ENCODE data around the gene PCDH7.

Gene PCDH7

DNA sequence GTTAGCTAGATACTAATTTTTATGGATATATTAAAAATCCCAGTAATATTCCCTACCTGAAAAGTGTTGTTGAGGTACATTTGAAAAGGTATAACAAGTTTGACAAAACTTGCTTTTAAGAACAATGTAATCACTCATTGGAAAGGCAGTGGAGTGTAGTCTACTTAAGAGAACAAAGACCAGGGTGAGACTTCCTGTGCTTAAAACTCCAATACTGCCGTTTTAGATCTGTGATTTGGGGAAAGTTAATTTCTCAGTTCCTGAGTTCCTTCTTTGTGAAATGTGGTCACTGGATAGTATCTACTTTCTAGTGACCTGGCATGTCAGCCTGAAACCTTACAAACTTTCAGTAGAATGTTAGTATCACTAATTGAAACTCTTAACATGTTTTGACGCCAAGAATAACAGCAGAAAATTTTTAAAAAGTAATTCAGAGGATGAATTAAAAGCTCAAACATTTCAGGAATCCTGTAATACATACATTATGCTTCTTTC is 56.8 kb downstream of the PCDH7 start:
- TF ChIP-seq, protein P1, sequence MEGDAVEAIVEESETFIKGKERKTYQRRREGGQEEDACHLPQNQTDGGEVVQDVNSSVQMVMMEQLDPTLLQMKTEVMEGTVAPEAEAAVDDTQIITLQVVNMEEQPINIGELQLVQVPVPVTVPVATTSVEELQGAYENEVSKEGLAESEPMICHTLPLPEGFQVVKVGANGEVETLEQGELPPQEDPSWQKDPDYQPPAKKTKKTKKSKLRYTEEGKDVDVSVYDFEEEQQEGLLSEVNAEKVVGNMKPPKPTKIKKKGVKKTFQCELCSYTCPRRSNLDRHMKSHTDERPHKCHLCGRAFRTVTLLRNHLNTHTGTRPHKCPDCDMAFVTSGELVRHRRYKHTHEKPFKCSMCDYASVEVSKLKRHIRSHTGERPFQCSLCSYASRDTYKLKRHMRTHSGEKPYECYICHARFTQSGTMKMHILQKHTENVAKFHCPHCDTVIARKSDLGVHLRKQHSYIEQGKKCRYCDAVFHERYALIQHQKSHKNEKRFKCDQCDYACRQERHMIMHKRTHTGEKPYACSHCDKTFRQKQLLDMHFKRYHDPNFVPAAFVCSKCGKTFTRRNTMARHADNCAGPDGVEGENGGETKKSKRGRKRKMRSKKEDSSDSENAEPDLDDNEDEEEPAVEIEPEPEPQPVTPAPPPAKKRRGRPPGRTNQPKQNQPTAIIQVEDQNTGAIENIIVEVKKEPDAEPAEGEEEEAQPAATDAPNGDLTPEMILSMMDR (IDR thresholded peaks at IDR 0.05; ENCODE audit: control insufficient read depth, extremely low read depth, insufficient read depth): no peak
- H3K4me3 ChIP-seq (ENCODE audit: low read depth, low read length): no peak overlapping the region
- no peak for DNase-seq (ENCODE audit: low read depth)

Measured in LNCaP clone FGC (cell line).